AG04450 (cell line): ENCODE measurements around the gene GSTM3. TPM values are rescaled to one million over a fixed set of nuclear protein-coding genes. Genes with fewer than 3 reads are reported as not detected.
"Not testable (repeated sequence)": the region's sequence is repeated elsewhere in the genome, so short reads cannot be mapped to it uniquely, and the experiment has no call there.

Experiments
- CTCF ChIA-PET: fragments of 300-600, 350-600 bp; formaldehyde crosslinking; extraction: SDS; loops from one replicate; lab custom pipeline; 2022; ENCODE audit warnings: antibody characterized with exemption, inconsistent platforms; lab: Charles Lee
- POLR2A ChIA-PET: fragments of 350-600 bp; formaldehyde crosslinking; extraction: SDS; loops from one replicate; lab custom pipeline; 2021; ENCODE audit warnings: antibody characterized with exemption, inconsistent platforms; lab: Yijun Ruan, JAX
- DNase-seq: peaks from one replicate; pipeline ENCODE4 v3.0.0-alpha.2; 2011; ENCODE audit warnings: low read depth, low spot score
- H3K27ac ChIP-seq: one replicate; pipeline ENCODE4 v1.5.1; 2012; ENCODE audit warnings: low read depth, low read length, control low read depth
- H3K27me3 ChIP-seq: one replicate; pipeline ENCODE4 v1.6.0; 2012; ENCODE audit warnings: low read length; ENCODE audit not compliant: control insufficient read depth, insufficient read depth
- H3K4me3 ChIP-seq: 2 replicates; pipeline ENCODE4 v1.5.1; 2011; ENCODE audit warnings: mild to moderate bottlenecking, low read depth, low read length, control low read depth
- H3K9me3 ChIP-seq: 2 replicates; pipeline ENCODE4 v1.5.1; 2012; ENCODE audit warnings: low read length; ENCODE audit not compliant: control insufficient read depth, insufficient read depth
- CTCF ChIP-seq: IDR thresholded peaks from 2 replicates; pipeline ENCODE4 v1.5.1; 2011; ENCODE audit warnings: low read depth, low read length, control low read depth, inconsistent platforms
- polyA plus RNA-seq: library from polyadenylated mRNA; depleted of rRNA; stranded (reverse); fragments of >200 nt; gene quantifications from 2 replicates; pipeline ENCODE4 v1.2.3, GENCODE V29; 2011

Gene GSTM3
- polyA plus RNA-seq, 1 experiment = 299 TPM

- ChIA-PET POLR2A (no interaction called here), CTCF (interaction anchor here (1.2 kb wide), 1 partner anchor 75 kb away, joined by 3 read pairs; no protein-coding TSS in a partner anchor)
- H3K9me3 ChIP-seq = peaks cover 3% of the 10 kb centered on the region; the same call in 1 of the 2 replicates
- H3K27me3 ChIP-seq = no peaks in the 10 kb centered on the region
- no peak overlapping the region for H3K27ac ChIP-seq
- TF ChIP-seq CTCF = no peak
- DNase-seq = no peak
- no peak overlapping the region for H3K4me3 ChIP-seq
Observed at GRCh38 chr1:109714661-109715372, 26.0 kb downstream of the GSTM3 start.

GRCh38 chr1:109713636-109714035, 27.2 kb downstream of the GSTM3 start:
- Histone ChIP-seq H3K4me3 (no peak overlapping the region), H3K27me3 (no peaks in the 10 kb centered on the region), H3K27ac (no peak overlapping the region), H3K9me3 (peaks cover 3% of the 10 kb centered on the region; the same call in 1 of the 2 replicates)
- TF ChIP-seq CTCF = no peak
- DNase-seq = no peak
- ChIA-PET POLR2A (no interaction called here), CTCF (no interaction called here)

- Histone ChIP-seq H3K4me3 (peak overlapping the region; percentile 34), H3K27ac (no peak overlapping the region), H3K27me3 (no peaks in the 10 kb centered on the region), H3K9me3 (peaks cover 9% of the 10 kb centered on the region)
- no peak for DNase-seq
- TF ChIP-seq CTCF = no peak
- POLR2A ChIA-PET = no interaction called here
- CTCF ChIA-PET = no interaction called here
Observed at GRCh38 chr1:109712321-109712864, 28.4 kb downstream of the GSTM3 start.

- DNase-seq, CTCF ChIA-PET, H3K27me3 ChIP-seq, H3K9me3 ChIP-seq, POLR2A ChIA-PET, H3K27ac ChIP-seq: not testable (repeated sequence)
- H3K4me3 ChIP-seq = peak within 1 kb of the TSS; percentile 34
Observed at GRCh38 chr1:109711593-109712320, 29.1 kb downstream of the GSTM3 start, which contains the start of gene GSTM5. TSS of gene GSTM5 (plus strand) at chr1:109712251. CDS start at chr1:109712313, 62 bp downstream.

- POLR2A ChIA-PET = interaction anchor here (0.7 kb wide), 1 partner anchor 40 kb away, joined by 8 read pairs; no protein-coding TSS in a partner anchor
- CTCF ChIA-PET = interaction anchor here (0.6 kb wide), 2 partner anchors 69 to 239 kb away, joined by 3 read pairs; no protein-coding TSS in a partner anchor
- H3K27ac ChIP-seq, H3K27me3 ChIP-seq, H3K9me3 ChIP-seq, DNase-seq, H3K4me3 ChIP-seq: not testable (repeated sequence)
Observed at GRCh38 chr1:109709822-109710221, 31.0 kb downstream of the GSTM3 start.

- H3K4me3 ChIP-seq, DNase-seq, H3K27me3 ChIP-seq, H3K27ac ChIP-seq: not testable (repeated sequence)
- POLR2A ChIA-PET = interaction anchor here (0.7 kb wide), 1 partner anchor 41 kb away, joined by 8 read pairs; no protein-coding TSS in a partner anchor
- peaks cover 12% of the 10 kb centered on the region for H3K9me3 ChIP-seq
- CTCF ChIA-PET = interaction anchor here (0.6 kb wide), 1 partner anchor 68 kb away, joined by 3 read pairs; no protein-coding TSS in a partner anchor
Observed at GRCh38 chr1:109708949-109709348, 31.9 kb downstream of the GSTM3 start.
